Measurements from ENCODE around the gene CYP4V2. TPM values are rescaled to one million over a fixed set of nuclear protein-coding genes. Genes with fewer than 3 reads are reported as not detected.

CYP4V2 gene
- total and polyA plus RNA-seq, 12 donors: 8.1 to 37.9 (median 25.9) TPM

DNA sequence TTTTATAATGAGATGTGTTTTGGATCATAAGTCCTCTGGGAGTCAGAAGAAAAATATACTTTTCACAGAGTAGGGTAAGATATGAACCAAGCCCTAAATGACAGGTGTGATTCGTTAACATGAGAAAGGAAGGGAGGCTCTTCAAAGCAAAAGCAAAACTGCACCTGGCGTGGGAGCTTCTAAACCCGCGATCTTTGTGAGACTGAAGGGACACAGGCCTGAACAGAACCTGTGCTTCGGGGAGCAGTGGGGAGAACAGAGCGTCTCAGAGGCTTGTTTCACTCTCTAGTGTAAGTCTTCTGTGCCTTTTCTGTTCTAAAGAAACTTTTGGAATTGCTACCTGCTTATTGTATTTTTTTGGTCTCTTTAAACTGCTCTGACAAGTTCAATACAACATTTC is 30.2 kb upstream of the CYP4V2 start:
- WGBS, 2 donors: 83 to 86% methylated on average over 6 of the region's 6 CpGs
- no peak for ATAC-seq
- no peak for DNase-seq

GRCh38 chr4:186166852-186167512 is 24.4 kb upstream of the CYP4V2 start:
- TF ChIP-seq, protein P1, sequence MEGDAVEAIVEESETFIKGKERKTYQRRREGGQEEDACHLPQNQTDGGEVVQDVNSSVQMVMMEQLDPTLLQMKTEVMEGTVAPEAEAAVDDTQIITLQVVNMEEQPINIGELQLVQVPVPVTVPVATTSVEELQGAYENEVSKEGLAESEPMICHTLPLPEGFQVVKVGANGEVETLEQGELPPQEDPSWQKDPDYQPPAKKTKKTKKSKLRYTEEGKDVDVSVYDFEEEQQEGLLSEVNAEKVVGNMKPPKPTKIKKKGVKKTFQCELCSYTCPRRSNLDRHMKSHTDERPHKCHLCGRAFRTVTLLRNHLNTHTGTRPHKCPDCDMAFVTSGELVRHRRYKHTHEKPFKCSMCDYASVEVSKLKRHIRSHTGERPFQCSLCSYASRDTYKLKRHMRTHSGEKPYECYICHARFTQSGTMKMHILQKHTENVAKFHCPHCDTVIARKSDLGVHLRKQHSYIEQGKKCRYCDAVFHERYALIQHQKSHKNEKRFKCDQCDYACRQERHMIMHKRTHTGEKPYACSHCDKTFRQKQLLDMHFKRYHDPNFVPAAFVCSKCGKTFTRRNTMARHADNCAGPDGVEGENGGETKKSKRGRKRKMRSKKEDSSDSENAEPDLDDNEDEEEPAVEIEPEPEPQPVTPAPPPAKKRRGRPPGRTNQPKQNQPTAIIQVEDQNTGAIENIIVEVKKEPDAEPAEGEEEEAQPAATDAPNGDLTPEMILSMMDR (IDR thresholded peaks at IDR 0.05): no peak
- peaks cover 0 to 4% (median 0%) of the 10 kb centered on the region in 9 donors for H3K36me3 ChIP-seq
- no peak overlapping the region for H3K27ac ChIP-seq
- ATAC-seq (no peak), DNase-seq (no peak)
- no peaks in the 10 kb centered on the region for H3K9me3 ChIP-seq
- intact Hi-C loops (cut with DNase I): no loop called here
- no peaks in the 10 kb centered on the region for H3K4me1 ChIP-seq
- H3K27me3 ChIP-seq: no peaks in the 10 kb centered on the region
- no peak overlapping the region for H3K4me3 ChIP-seq
- 89 to 91% methylated on average over 15 of the region's 15 CpGs for WGBS, 2 donors

More for the DNA sequence above, 30.2 kb upstream of the CYP4V2 start:
- Histone ChIP-seq H3K9me3 (no peaks in the 10 kb centered on the region), H3K4me1 (no peaks in the 10 kb centered on the region), H3K27ac (no peak overlapping the region), H3K27me3 (no peaks in the 10 kb centered on the region), H3K4me3 (no peak overlapping the region), H3K36me3 (peaks cover 0 to 18% (median 0%) of the 10 kb centered on the region in 9 donors)
- intact Hi-C loops (cut with DNase I): no loop called here
- TF ChIP-seq, protein P1 (IDR thresholded peaks at IDR 0.05): no peak

GRCh38 chr4:186167605-186168004 is 23.8 kb upstream of the CYP4V2 start:
- H3K27me3 ChIP-seq: no peaks in the 10 kb centered on the region
- WGBS, 2 donors: 85 to 87% methylated on average over 5 of the region's 5 CpGs
- H3K27ac ChIP-seq: no peak overlapping the region
- ATAC-seq (no peak), DNase-seq (no peak)
- no peaks in the 10 kb centered on the region for H3K4me1 ChIP-seq
- H3K36me3 ChIP-seq: peaks cover 0 to 4% (median 0%) of the 10 kb centered on the region in 9 donors
- no peaks in the 10 kb centered on the region for H3K9me3 ChIP-seq
- H3K4me3 ChIP-seq: no peak overlapping the region
- intact Hi-C loops (cut with DNase I): no loop called here
- TF ChIP-seq, protein P1 (IDR thresholded peaks at IDR 0.05): no peak

DNA sequence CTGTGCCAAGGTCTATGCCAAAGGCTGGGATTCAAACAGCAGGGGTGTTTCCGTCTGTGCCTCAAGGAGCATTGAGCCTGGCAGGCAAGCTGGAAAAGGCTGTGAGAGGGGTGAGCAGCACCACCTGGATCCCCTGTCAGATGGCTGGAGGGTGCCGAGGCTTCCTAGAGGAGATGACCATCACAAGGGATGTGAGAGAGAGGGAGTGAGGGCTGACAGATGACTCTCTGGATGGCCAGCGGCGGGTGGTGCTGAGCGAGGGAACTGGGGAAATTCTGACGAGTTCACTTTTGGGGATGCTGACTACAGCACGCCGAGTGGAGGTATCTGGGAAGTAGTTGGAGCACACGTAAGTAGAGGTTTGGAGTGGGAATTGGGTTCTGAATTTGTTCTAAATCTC is 22.6 kb upstream of the CYP4V2 start:
- no peak for DNase-seq
- intact Hi-C loops (cut with DNase I): no loop called here
- Histone ChIP-seq H3K4me1 (no peaks in the 10 kb centered on the region), H3K9me3 (no peaks in the 10 kb centered on the region), H3K27ac (no peak overlapping the region), H3K36me3 (no peaks in the 10 kb centered on the region), H3K27me3 (no peaks in the 10 kb centered on the region), H3K4me3 (no peak overlapping the region)
- TF ChIP-seq, protein P1 (IDR thresholded peaks at IDR 0.05): no peak
- 93 to 94% methylated on average over 9 of the region's 9 CpGs for WGBS, 2 donors
- ATAC-seq: no peak

Measured in heart right ventricle (tissue), 16 donors.